A549 treated with AZD9567 at 1 μM for 4 hours (cell line): Measurements from ENCODE around the gene MCF2L2. TPM values are rescaled to one million over a fixed set of nuclear protein-coding genes. Genes with fewer than 3 reads are reported as not detected.

Experiments used
- total RNA-seq: library from RNA; stranded (reverse); fragments of 200-300 nt; extraction: Qiagen RNA extraction; gene quantifications from 5 replicates; pipeline ENCODE4 v1.2.3, GENCODE V29; 2022; ENCODE audit not compliant: insufficient read depth

Gene MCF2L2, protein sequence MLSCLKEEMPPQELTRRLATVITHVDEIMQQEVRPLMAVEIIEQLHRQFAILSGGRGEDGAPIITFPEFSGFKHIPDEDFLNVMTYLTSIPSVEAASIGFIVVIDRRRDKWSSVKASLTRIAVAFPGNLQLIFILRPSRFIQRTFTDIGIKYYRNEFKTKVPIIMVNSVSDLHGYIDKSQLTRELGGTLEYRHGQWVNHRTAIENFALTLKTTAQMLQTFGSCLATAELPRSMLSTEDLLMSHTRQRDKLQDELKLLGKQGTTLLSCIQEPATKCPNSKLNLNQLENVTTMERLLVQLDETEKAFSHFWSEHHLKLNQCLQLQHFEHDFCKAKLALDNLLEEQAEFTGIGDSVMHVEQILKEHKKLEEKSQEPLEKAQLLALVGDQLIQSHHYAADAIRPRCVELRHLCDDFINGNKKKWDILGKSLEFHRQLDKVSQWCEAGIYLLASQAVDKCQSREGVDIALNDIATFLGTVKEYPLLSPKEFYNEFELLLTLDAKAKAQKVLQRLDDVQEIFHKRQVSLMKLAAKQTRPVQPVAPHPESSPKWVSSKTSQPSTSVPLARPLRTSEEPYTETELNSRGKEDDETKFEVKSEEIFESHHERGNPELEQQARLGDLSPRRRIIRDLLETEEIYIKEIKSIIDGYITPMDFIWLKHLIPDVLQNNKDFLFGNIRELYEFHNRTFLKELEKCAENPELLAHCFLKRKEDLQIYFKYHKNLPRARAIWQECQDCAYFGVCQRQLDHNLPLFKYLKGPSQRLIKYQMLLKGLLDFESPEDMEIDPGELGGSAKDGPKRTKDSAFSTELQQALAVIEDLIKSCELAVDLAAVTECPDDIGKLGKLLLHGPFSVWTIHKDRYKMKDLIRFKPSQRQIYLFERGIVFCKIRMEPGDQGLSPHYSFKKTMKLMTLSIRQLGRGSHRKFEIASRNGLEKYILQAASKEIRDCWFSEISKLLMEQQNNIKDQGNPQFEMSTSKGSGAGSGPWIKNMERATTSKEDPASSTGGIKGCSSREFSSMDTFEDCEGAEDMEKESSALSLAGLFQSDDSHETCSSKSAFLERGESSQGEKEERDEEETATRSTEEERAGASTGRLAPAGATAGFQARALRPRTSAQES
- total RNA-seq, result 0.13 to 0.26 TPM (median 0.17 TPM) in 4 of 5 replicates, not detected in the other

DNA sequence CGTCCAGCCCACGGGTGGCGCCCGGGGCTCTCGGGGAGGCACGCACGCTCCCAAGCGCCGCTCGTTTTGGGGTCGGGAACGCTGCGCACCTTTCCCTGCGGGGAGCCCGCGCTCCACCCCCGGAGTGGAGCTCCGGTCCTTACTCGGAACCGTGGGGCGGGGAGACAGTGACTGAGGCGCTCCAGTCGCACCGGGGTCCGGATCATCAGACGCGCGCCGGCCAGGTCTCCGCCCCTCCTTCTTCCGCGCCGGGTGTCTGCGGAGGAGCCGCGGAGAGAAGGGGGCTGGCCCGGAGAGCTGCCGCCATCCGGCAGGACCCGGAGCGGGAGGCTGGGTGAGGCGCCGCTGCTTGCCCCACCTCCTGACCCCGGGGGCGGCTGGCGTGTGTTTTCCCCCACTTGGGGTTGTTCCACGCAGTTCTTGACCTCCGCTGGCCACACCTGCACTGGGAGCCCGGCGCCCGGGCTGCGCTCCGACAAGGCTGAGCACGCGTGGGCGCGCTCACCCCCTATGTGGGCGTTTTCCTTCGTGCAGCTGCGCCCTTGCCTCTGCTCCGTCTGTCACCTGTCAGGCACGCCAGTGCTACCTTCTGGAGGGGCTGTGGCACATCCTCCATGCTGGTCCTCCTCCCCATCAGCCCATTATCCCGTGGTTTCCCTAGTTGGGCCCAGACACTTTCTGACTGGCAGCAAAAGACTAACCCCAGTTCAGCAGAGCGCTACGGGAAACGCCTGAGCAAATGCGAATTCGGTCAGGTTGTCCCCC, at the start of gene MCF2L2:
Gene MCF2L2 (minus strand): TSS at position 173 of the 765 bp plus-strand sequence. CDS start 642 bp downstream, outside the sequence.

DNA sequence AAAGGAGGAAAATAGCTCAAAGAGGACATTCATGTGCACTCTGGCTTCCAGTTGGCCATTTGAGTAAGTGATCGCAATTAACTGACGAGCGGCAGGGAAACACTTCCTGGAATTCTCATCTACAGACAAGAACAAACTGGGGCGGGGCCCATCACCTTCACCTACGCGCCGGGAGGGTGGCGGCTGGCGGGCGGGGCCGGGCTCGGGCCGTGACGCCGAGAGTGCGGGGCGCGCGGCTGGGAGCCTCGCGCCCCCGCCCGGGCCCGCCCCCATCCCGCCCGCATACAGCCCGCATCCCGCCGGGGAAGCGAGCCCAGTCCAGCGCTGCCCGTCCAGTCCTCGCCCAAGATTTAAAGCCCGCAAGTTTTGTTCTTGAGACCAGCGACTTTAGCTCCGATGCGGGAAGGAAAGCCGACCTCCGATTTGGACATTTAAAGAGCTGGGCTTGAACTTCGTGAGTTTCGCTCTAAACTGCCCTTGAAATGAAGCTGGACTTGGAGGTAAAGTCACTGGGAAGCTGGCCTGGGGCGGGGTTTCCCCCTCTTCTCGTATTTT, 175.4 kb downstream of the MCF2L2 start, which contains the start of gene B3GNT5:
Gene B3GNT5 (plus strand): TSS at position 281 of the 555 bp plus-strand sequence. CDS start 16,546 bp downstream, outside the sequence.

Other genes with a start within 250 kb of the MCF2L2 start
- gene B3GNT5, start 175.4 kb downstream of the MCF2L2 start, total RNA-seq, result 18.8 to 29.3 TPM (median 23.1 TPM) in 5 replicates
- gene KLHL6, start 127.1 kb upstream of the MCF2L2 start, total RNA-seq, result not detected in 5 replicates
- 5.1 to 8.8 TPM (median 6.5 TPM) in 5 replicates for gene KLHL24, start 207.0 kb upstream of the MCF2L2 start, total RNA-seq